Stomach (tissue), 4 donors: Measurements from ENCODE around the gene BTBD9.

Experiments used
- EP300 ChIP-seq: sonication (generic); formaldehyde crosslinking; IDR thresholded peaks from one replicate; pipeline ENCODE4 v1.6.1; 2017; ENCODE audit warnings: antibody characterized with exemption
- POLR2A ChIP-seq, 4 donors: fragments of 450-650 bp; IDR thresholded peaks; one replicate each; pipeline ENCODE4 v1.6.1; 2016; ENCODE audit warnings: antibody characterized with exemption in 4 of 4, control low read depth in 2 of 4, mild to moderate bottlenecking in 1 of 4, moderate library complexity in 1 of 4
- POLR2AphosphoS5 ChIP-seq, 3 donors: sonication (generic); formaldehyde crosslinking; IDR thresholded peaks; one replicate each; pipeline ENCODE4 v1.6.1; 2016; ENCODE audit warnings: antibody characterized with exemption in 3 of 3
- TF ChIP-seq, protein P1 (sequence below), 7 experiments: fragments of 450-650 bp in 4 of 7; fragments of 200-600 bp in 3 of 7; sonication (generic) in 3 of 7; IDR thresholded peaks; one replicate each; pipeline ENCODE4 v1.5.1; 2016 to 2019; ENCODE audit warnings: antibody characterized with exemption in 7 of 7, control low read depth in 2 of 7, mild to moderate bottlenecking in 1 of 7

DNA sequence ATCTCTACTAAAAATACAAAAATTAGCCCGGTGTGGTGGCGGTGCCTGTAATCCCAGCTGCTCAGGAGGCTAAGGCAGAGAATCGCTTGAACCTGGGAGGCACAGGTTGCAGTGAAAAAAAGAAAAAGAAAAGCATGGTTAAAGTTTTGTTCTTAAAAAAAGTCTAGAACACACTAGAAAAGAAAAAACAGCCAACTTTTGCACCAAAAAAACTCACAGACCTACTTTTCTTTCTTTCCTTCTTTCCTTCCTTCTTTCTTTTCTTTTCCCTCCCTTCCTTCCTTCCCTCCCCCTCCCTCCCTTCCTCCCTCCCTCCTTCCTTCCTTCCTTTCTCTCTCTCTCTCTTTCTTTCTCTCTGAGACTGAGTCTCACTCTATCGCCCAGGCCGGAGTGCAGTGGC, 204.4 kb downstream of the BTBD9 start:
- TF ChIP-seq, protein P1, sequence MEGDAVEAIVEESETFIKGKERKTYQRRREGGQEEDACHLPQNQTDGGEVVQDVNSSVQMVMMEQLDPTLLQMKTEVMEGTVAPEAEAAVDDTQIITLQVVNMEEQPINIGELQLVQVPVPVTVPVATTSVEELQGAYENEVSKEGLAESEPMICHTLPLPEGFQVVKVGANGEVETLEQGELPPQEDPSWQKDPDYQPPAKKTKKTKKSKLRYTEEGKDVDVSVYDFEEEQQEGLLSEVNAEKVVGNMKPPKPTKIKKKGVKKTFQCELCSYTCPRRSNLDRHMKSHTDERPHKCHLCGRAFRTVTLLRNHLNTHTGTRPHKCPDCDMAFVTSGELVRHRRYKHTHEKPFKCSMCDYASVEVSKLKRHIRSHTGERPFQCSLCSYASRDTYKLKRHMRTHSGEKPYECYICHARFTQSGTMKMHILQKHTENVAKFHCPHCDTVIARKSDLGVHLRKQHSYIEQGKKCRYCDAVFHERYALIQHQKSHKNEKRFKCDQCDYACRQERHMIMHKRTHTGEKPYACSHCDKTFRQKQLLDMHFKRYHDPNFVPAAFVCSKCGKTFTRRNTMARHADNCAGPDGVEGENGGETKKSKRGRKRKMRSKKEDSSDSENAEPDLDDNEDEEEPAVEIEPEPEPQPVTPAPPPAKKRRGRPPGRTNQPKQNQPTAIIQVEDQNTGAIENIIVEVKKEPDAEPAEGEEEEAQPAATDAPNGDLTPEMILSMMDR (IDR thresholded peaks at IDR 0.05): no peak
- TF ChIP-seq POLR2A (IDR thresholded peaks at IDR 0.05): no peak
- no peak for TF ChIP-seq POLR2AphosphoS5 (IDR thresholded peaks at IDR 0.05)
- no peak for TF ChIP-seq EP300
